ENCODE measurements around the gene ABRACL.

GRCh38 chr6:138979365-138979764 is 49.2 kb upstream of the ABRACL start:
- no peak for TF ChIP-seq EZH2 (IDR thresholded peaks at IDR 0.05; ENCODE audit: borderline replicate concordance, low read length)
- TF ChIP-seq CTCF (IDR thresholded peaks at IDR 0.05; ENCODE audit: low read length) = no peak
